HT-29 (cell line): ENCODE data around the gene PHAX. TPM values are rescaled to one million over a fixed set of nuclear protein-coding genes. Genes with fewer than 3 reads are reported as not detected.
"Not testable (repeated sequence)": the region's sequence is repeated elsewhere in the genome, so short reads cannot be mapped to it uniquely, and the experiment has no call there.

Experiments
- DNase-seq: peaks from one replicate; pipeline ENCODE4 v3.0.0-alpha.2; 2015; ENCODE audit warnings: low spot score
- small RNA-seq: library from RNA; depleted of rRNA; stranded (forward); fragments of <200 nt; gene quantifications from one replicate; pipeline ENCODE3, GENCODE V24; 2014
- total RNA-seq: library from RNA; depleted of rRNA; stranded (reverse); fragments of >200 nt; shearing (Covaris generic); gene quantifications from 2 replicates; pipeline ENCODE4 v1.2.3, GENCODE V29; 2014; rRNA removed

PHAX gene
- total RNA-seq, 1 experiment from 2014 or later: 20.3 TPM

GRCh38 chr5:126656401-126657007, 55.8 kb downstream of the PHAX start:
- DNase-seq: peak; percentile 36

GRCh38 chr5:126658561-126658960, 57.8 kb downstream of the PHAX start:
- no peak for DNase-seq

GRCh38 chr5:126659805-126660482, 59.2 kb downstream of the PHAX start:
- DNase-seq: no peak

- no peak for DNase-seq
Observed at GRCh38 chr5:126664586-126664985, 63.8 kb downstream of the PHAX start.

GRCh38 chr5:126670109-126670508, 69.4 kb downstream of the PHAX start:
- not testable (repeated sequence) for DNase-seq

- DNase-seq: not testable (repeated sequence)
Observed at GRCh38 chr5:126671681-126672080, 70.9 kb downstream of the PHAX start.

GRCh38 chr5:126673477-126673876, 72.7 kb downstream of the PHAX start:
- no peak for DNase-seq

- no peak for DNase-seq
Observed at GRCh38 chr5:126674145-126674544, 73.4 kb downstream of the PHAX start.

GRCh38 chr5:126675338-126675737, 74.6 kb downstream of the PHAX start:
- DNase-seq: no peak

GRCh38 chr5:126676195-126676624, 75.5 kb downstream of the PHAX start:
- peak; percentile 80 for DNase-seq

Small RNAs within 50 kb of the gene (small RNA-seq; reads per million reads assigned to genes)
- not detected for gene BOLA3P3
- gene RNU6-290P: not detected

Other genes with a start within 250 kb of the PHAX start
- gene GRAMD2B, start 177.5 kb upstream of the PHAX start, total RNA-seq: 4.0 and 5.7 TPM in 2 replicates
- 14.1 and 15.2 TPM in 2 replicates for gene ALDH7A1, start 5.7 kb upstream of the PHAX start, total RNA-seq
- gene LMNB1, start 176.2 kb downstream of the PHAX start, total RNA-seq: 197 and 222 TPM in 2 replicates